ENCODE data around the gene SLC44A1.

DNA sequence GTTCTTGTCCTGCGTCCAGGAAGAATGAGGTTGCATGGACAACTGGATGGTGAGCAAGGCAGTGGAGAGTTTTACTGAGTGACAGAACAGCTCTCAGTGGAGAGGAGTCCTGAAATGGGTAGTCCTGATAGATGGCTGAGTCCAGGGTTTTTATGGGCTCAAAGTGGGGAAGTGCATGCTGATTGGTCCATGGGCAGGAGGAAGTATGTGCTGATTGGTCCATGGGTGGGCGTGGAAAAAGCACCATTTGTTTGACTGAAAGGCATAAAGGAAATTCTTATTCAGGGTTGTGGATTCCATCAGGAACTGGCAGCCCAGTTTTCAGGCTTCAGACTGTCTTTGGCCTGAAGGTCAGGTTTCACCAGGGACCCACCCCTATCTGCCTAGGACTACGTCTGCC is 214.0 kb downstream of the SLC44A1 start:
- TF ChIP-seq, protein P1, sequence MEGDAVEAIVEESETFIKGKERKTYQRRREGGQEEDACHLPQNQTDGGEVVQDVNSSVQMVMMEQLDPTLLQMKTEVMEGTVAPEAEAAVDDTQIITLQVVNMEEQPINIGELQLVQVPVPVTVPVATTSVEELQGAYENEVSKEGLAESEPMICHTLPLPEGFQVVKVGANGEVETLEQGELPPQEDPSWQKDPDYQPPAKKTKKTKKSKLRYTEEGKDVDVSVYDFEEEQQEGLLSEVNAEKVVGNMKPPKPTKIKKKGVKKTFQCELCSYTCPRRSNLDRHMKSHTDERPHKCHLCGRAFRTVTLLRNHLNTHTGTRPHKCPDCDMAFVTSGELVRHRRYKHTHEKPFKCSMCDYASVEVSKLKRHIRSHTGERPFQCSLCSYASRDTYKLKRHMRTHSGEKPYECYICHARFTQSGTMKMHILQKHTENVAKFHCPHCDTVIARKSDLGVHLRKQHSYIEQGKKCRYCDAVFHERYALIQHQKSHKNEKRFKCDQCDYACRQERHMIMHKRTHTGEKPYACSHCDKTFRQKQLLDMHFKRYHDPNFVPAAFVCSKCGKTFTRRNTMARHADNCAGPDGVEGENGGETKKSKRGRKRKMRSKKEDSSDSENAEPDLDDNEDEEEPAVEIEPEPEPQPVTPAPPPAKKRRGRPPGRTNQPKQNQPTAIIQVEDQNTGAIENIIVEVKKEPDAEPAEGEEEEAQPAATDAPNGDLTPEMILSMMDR (conservative IDR thresholded peaks at IDR 0.05; ENCODE audit: low read length) = no peak
- no peak for TF ChIP-seq EZH2phosphoT487 (IDR thresholded peaks at IDR 0.05; ENCODE audit: borderline replicate concordance, low read depth, low read length)

Measured in OCI-LY7 (cell line).